BE2C (cell line): ENCODE data around the gene GPRC5B. TPM values are rescaled to one million over a fixed set of nuclear protein-coding genes. Genes with fewer than 3 reads are reported as not detected.

Experiments
- DNase-seq: peaks from one replicate; pipeline ENCODE4 v3.0.0-alpha.2; 2020
- H3K27me3 ChIP-seq: fragments of 250-450 bp; sonication (Bioruptor Pico); 2 replicates; pipeline ENCODE4 v1.5.1; 2020; ENCODE audit warnings: mild to moderate bottlenecking
- H3K36me3 ChIP-seq: fragments of 250-450 bp; sonication (Bioruptor Pico); 2 replicates; pipeline ENCODE4 v1.5.1; 2020; ENCODE audit warnings: mild to moderate bottlenecking
- H3K4me1 ChIP-seq: fragments of 250-450 bp; sonication (Bioruptor Pico); 2 replicates; pipeline ENCODE4 v1.5.1; 2020
- H3K4me3 ChIP-seq: 2 replicates; pipeline ENCODE4 v1.5.1; 2011; ENCODE audit warnings: low read depth, low read length
- H3K9me3 ChIP-seq: fragments of 250-450 bp; sonication (Bioruptor Pico); 2 replicates; pipeline ENCODE4 v1.5.1; 2020
- polyA plus RNA-seq: library from polyadenylated mRNA; unstranded; fragments of >200 nt; gene quantifications from one replicate; pipeline ENCODE4 v1.2.1, GENCODE V29; 2012; ENCODE audit warnings: low read depth, missing spikeins; ENCODE audit not compliant: insufficient read length, insufficient read depth
- TF ChIP-seq, protein P1 (sequence below): IDR thresholded peaks from 2 replicates; pipeline ENCODE4 v1.5.1; 2012; ENCODE audit warnings: mild to moderate bottlenecking, low read depth, low read length

Gene GPRC5B
- 0.48 TPM for polyA plus RNA-seq

- TF ChIP-seq, protein P1, sequence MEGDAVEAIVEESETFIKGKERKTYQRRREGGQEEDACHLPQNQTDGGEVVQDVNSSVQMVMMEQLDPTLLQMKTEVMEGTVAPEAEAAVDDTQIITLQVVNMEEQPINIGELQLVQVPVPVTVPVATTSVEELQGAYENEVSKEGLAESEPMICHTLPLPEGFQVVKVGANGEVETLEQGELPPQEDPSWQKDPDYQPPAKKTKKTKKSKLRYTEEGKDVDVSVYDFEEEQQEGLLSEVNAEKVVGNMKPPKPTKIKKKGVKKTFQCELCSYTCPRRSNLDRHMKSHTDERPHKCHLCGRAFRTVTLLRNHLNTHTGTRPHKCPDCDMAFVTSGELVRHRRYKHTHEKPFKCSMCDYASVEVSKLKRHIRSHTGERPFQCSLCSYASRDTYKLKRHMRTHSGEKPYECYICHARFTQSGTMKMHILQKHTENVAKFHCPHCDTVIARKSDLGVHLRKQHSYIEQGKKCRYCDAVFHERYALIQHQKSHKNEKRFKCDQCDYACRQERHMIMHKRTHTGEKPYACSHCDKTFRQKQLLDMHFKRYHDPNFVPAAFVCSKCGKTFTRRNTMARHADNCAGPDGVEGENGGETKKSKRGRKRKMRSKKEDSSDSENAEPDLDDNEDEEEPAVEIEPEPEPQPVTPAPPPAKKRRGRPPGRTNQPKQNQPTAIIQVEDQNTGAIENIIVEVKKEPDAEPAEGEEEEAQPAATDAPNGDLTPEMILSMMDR: no peak
- Histone ChIP-seq H3K9me3 (no peaks in the 10 kb centered on the region), H3K4me3 (peak within 1 kb of the TSS; percentile 58), H3K4me1 (no peaks in the 10 kb centered on the region), H3K36me3 (no peaks in the 10 kb centered on the region), H3K27me3 (peaks cover 8% of the 10 kb centered on the region)
- DNase-seq: peak; percentile 70
These were observed at the start of gene GPRC5B for GRCh38 chr16:19884611-19885450. TSS of gene GPRC5B (minus strand) at chr16:19884848. CDS start at chr16:19872845, 12,003 bp downstream.

GRCh38 chr16:19933740-19934139, 49.1 kb upstream of the GPRC5B start:
- Histone ChIP-seq H3K27me3 (no peaks in the 10 kb centered on the region), H3K4me3 (no peak overlapping the region), H3K9me3 (no peaks in the 10 kb centered on the region), H3K4me1 (peaks cover 3% of the 10 kb centered on the region; the same call in 1 of the 2 replicates), H3K36me3 (no peaks in the 10 kb centered on the region)
- TF ChIP-seq, protein P1: no peak
- DNase-seq: no peak

- H3K9me3 ChIP-seq: no peaks in the 10 kb centered on the region
- peaks cover 3% of the 10 kb centered on the region; the same call in 1 of the 2 replicates for H3K4me1 ChIP-seq
- H3K4me3 ChIP-seq: no peak overlapping the region
- H3K36me3 ChIP-seq: no peaks in the 10 kb centered on the region
- H3K27me3 ChIP-seq: no peaks in the 10 kb centered on the region
- peak; percentile 68 for DNase-seq
- TF ChIP-seq, protein P1: no peak
These were observed 44.4 kb upstream of the GPRC5B start for GRCh38 chr16:19929062-19929511.

- TF ChIP-seq, protein P1: no peak
- no peak overlapping the region for H3K4me3 ChIP-seq
- DNase-seq: no peak
These were observed 43.8 kb upstream of the GPRC5B start for GRCh38 chr16:19928432-19928831.

DNA sequence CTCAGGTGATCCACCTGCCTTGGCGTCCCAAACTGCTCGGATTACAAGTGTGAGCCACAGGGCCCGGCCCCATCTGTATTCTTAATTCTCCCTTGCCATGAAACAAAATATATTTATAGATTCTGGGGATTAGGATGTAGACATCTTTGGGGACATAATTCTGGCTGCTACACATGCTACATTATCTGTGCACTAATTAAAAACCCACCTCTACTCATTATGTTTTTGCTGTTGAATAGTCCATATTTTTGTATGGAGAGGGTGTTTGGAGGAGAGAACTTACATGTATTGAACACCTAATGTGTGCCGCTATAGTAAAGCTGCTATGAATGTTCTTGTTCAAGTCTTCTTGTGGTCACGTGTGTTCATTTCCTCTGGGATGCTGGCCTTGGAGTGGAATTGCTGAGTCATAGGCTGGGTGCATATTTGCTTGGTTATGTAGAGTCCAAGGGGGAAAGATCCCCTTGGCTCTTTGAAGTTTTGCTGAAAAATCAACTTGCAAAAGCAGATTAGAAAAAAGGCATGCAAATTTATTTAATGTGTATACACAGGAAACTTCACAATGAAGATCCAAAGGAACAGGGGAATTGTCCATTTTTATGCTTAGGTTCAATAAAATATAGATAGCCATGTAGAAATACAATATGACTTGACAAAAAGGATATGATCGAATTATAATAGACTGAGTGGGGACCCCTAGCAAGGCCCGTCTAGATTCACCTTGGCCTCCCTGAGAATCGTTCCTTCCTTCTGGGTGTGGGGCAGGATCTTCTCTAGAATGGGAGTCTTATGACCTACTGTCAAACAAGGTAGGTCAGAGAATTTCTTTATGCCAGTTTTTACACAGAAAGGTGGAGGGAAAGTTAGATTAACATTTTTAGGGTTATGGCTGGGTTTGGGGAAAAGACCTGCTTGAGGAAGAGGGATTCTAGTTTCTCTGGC, 42.1 kb upstream of the GPRC5B start:
- TF ChIP-seq, protein P1: no peak
- DNase-seq: no peak
- H3K27me3 ChIP-seq: no peaks in the 10 kb centered on the region
- H3K4me3 ChIP-seq: no peak overlapping the region
- H3K36me3 ChIP-seq: no peaks in the 10 kb centered on the region
- no peaks in the 10 kb centered on the region for H3K9me3 ChIP-seq
- H3K4me1 ChIP-seq: peaks cover 3% of the 10 kb centered on the region; the same call in 1 of the 2 replicates

More at GRCh38 chr16:19928432-19928831, 43.8 kb upstream of the GPRC5B start:
- Histone ChIP-seq H3K9me3 (no peaks in the 10 kb centered on the region), H3K36me3 (no peaks in the 10 kb centered on the region), H3K4me1 (peaks cover 3% of the 10 kb centered on the region; the same call in 1 of the 2 replicates), H3K27me3 (no peaks in the 10 kb centered on the region)
